Ureter (tissue), 1 donor: ENCODE results near the gene TTC32. TPM values are rescaled to one million over a fixed set of nuclear protein-coding genes. Genes with fewer than 3 reads are reported as not detected.

Source experiments
- DNase-seq: peaks from one replicate; pipeline ENCODE4 v3.0.0-alpha.2; 2020; ENCODE audit warnings: low spot score
- total RNA-seq: library from RNA; stranded (reverse); gene quantifications from one replicate; pipeline ENCODE4 v1.2.4, GENCODE V29; 2023
- donor health status: DM: yes; HTN: yes; CAD: no.

The TTC32 gene
- total RNA-seq, 1 donor from 2014 or later = 19.3 TPM

GRCh38 chr2:19851116-19851695, 50.6 kb downstream of the TTC32 start:
- DNase-seq = no peak

- DNase-seq = peak; percentile 28
These were observed 51.4 kb downstream of the TTC32 start for GRCh38 chr2:19850056-19851050.

GRCh38 chr2:19848952-19849351, 52.8 kb downstream of the TTC32 start:
- DNase-seq = no peak

- peak; percentile 13 for DNase-seq
These were observed 53.6 kb downstream of the TTC32 start for GRCh38 chr2:19848029-19848750.

GRCh38 chr2:19847486-19847885, 54.3 kb downstream of the TTC32 start:
- DNase-seq = peak; percentile 19

Other genes with a start within 250 kb of the TTC32 start
- gene WDR35, start 88.1 kb upstream of the TTC32 start, total RNA-seq = 20.6 TPM
- gene MATN3, start 110.7 kb upstream of the TTC32 start, total RNA-seq = 2.2 TPM
- gene LAPTM4A, start 149.6 kb upstream of the TTC32 start, total RNA-seq = 227 TPM